Measurements from ENCODE around the gene IL36B.

Gene IL36B

GRCh38 chr2:113077921-113078320 lies 25.3 kb upstream of the IL36B start:
- peak overlapping the region; percentile 99 for H3K27ac ChIP-seq

GRCh38 chr2:113076954-113077669 lies 24.4 kb upstream of the IL36B start:
- DNase-seq (ENCODE audit: low read depth, low spot score), result no peak
- peak overlapping the region; percentile 99 for H3K27ac ChIP-seq

More at GRCh38 chr2:113077921-113078320, 25.3 kb upstream of the IL36B start:
- peak; percentile 89 for DNase-seq (ENCODE audit: low read depth, low spot score)

- DNase-seq (ENCODE audit: low read depth, low spot score), result no peak
- no peak overlapping the region for H3K27ac ChIP-seq
Measured at GRCh38 chr2:113075600-113075999, 22.9 kb upstream of the IL36B start.

- no peak overlapping the region for H3K27ac ChIP-seq
- no peak for DNase-seq (ENCODE audit: low read depth, low spot score)
Measured at GRCh38 chr2:113075030-113075429, 22.4 kb upstream of the IL36B start.

- peak overlapping the region; percentile 64 for H3K27ac ChIP-seq
- no peak for DNase-seq (ENCODE audit: low read depth, low spot score)
Measured at GRCh38 chr2:113073325-113073834, 20.7 kb upstream of the IL36B start.

- peak overlapping the region; percentile 64 for H3K27ac ChIP-seq
- DNase-seq (ENCODE audit: low read depth, low spot score), result peak; percentile 77
Measured at GRCh38 chr2:113072584-113072983, 19.9 kb upstream of the IL36B start.

GRCh38 chr2:113070606-113070975 lies 17.9 kb upstream of the IL36B start:
- peak overlapping the region; percentile 64 for H3K27ac ChIP-seq
- no peak for DNase-seq (ENCODE audit: low read depth, low spot score)

GRCh38 chr2:113069676-113070605 lies 17.3 kb upstream of the IL36B start:
- peak overlapping the region; percentile 64 for H3K27ac ChIP-seq
- no peak for DNase-seq (ENCODE audit: low read depth, low spot score)

- DNase-seq (ENCODE audit: low read depth, low spot score), result peak; percentile 61
- peak overlapping the region; percentile 64 for H3K27ac ChIP-seq
Measured at GRCh38 chr2:113068706-113069485, 16.2 kb upstream of the IL36B start.

GRCh38 chr2:113068249-113068648 lies 15.6 kb upstream of the IL36B start:
- H3K27ac ChIP-seq, result peak overlapping the region; percentile 64
- no peak for DNase-seq (ENCODE audit: low read depth, low spot score)

- DNase-seq (ENCODE audit: low read depth, low spot score), result no peak
Measured at GRCh38 chr2:113067681-113068080, 15.0 kb upstream of the IL36B start, which contains the start of gene IL1F10. Gene IL1F10, plus strand, starts transcription at chr2:113067970. Its CDS starts 4,769 bp downstream, at chr2:113072739.

GRCh38 chr2:113064898-113065297 lies 12.2 kb upstream of the IL36B start:
- DNase-seq (ENCODE audit: low read depth, low spot score), result no peak
- H3K27ac ChIP-seq, result no peak overlapping the region

More at GRCh38 chr2:113067681-113068080, 15.0 kb upstream of the IL36B start, which contains the start of gene IL1F10:
- peak within 1 kb of the TSS; percentile 64 for H3K27ac ChIP-seq

GRCh38 chr2:113064281-113064680 lies 11.6 kb upstream of the IL36B start:
- DNase-seq (ENCODE audit: low read depth, low spot score), result no peak
- H3K27ac ChIP-seq, result no peak overlapping the region

- no peak for DNase-seq (ENCODE audit: low read depth, low spot score)
- no peak overlapping the region for H3K27ac ChIP-seq
Measured at GRCh38 chr2:113061896-113062770, 9.5 kb upstream of the IL36B start.

- no peak overlapping the region for H3K27ac ChIP-seq
- no peak for DNase-seq (ENCODE audit: low read depth, low spot score)
Measured at GRCh38 chr2:113061241-113061640, 8.6 kb upstream of the IL36B start.

- no peak for DNase-seq (ENCODE audit: low read depth, low spot score)
- no peak overlapping the region for H3K27ac ChIP-seq
Measured at GRCh38 chr2:113060796-113061195, 8.1 kb upstream of the IL36B start.

- no peak for DNase-seq (ENCODE audit: low read depth, low spot score)
Measured at GRCh38 chr2:113060396-113060795, 7.7 kb upstream of the IL36B start.

GRCh38 chr2:113058998-113059960 lies 6.6 kb upstream of the IL36B start, which contains the start of gene IL36RN:
Gene IL36RN, plus strand, starts transcription at chr2:113059198. Its CDS starts 241 bp downstream, at chr2:113059439.
- H3K27ac ChIP-seq, result peak within 1 kb of the TSS; percentile 17
- DNase-seq (ENCODE audit: low read depth, low spot score), result no peak

More at GRCh38 chr2:113060396-113060795, 7.7 kb upstream of the IL36B start:
- H3K27ac ChIP-seq, result no peak overlapping the region
